PC-9 (cell line): Measurements from ENCODE around the gene TRIM3.

Source experiments
- EZH2 ChIP-seq: fragments of 200-600 bp; sonication (generic); IDR thresholded peaks from 2 replicates; pipeline ENCODE4 v1.8.0; 2017; ENCODE audit warnings: antibody characterized with exemption, low read depth
- TF ChIP-seq, protein P1 (sequence below): fragments of 200-600 bp; sonication (generic); conservative IDR thresholded peaks from 2 replicates; pipeline ENCODE4 v1.6.1; 2017; ENCODE audit warnings: mixed run types, antibody characterized with exemption, mild to moderate bottlenecking, moderate library complexity

DNA sequence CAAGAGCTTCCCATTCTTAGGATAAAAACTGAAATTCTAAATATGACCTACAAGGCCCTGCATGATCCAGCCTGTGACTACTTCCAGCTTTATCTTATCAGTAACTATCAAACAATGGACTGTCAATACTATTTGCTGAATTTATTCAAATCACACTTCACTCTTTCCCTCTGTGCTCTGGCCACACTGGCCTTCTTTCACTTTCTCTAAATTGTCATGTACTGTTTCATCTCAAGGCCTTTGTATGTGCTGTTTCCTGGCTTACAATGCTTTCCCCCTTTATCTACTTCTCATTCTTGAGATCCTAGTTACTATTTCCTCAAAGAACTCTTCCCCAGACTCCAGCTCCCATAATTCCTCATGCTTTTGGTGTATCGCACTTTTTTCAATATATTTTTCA is 13.2 kb upstream of the TRIM3 start:
- TF ChIP-seq, protein P1, sequence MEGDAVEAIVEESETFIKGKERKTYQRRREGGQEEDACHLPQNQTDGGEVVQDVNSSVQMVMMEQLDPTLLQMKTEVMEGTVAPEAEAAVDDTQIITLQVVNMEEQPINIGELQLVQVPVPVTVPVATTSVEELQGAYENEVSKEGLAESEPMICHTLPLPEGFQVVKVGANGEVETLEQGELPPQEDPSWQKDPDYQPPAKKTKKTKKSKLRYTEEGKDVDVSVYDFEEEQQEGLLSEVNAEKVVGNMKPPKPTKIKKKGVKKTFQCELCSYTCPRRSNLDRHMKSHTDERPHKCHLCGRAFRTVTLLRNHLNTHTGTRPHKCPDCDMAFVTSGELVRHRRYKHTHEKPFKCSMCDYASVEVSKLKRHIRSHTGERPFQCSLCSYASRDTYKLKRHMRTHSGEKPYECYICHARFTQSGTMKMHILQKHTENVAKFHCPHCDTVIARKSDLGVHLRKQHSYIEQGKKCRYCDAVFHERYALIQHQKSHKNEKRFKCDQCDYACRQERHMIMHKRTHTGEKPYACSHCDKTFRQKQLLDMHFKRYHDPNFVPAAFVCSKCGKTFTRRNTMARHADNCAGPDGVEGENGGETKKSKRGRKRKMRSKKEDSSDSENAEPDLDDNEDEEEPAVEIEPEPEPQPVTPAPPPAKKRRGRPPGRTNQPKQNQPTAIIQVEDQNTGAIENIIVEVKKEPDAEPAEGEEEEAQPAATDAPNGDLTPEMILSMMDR = no peak
- TF ChIP-seq EZH2 = no peak
